Keratinocyte (primary cell): ENCODE results near the gene NDOR1.
"Not testable (repeated sequence)": the region's sequence is repeated elsewhere in the genome, so short reads cannot be mapped to it uniquely, and the experiment has no call there.

Experiments
- CTCF ChIP-seq, 3 experiments: IDR thresholded peaks in 1 of 3; conservative IDR thresholded peaks in 1 of 3; optimal IDR thresholded peaks in 1 of 3; 2 replicates in 2 of 3; 3 replicates in 1 of 3; pipeline versions ENCODE3 to v1.5.1; 2011; ENCODE audit warnings: low read length in 3 of 3, mild to moderate bottlenecking in 3 of 3, moderate library complexity in 2 of 3, control low read depth in 1 of 3, inconsistent platforms in 1 of 3; ENCODE audit not compliant: insufficient read depth in 2 of 3; ENCODE audit errors: extremely low read depth in 1 of 3
- EZH2 ChIP-seq: IDR thresholded peaks from one replicate; pipeline ENCODE4 v1.6.1; 2012; ENCODE audit warnings: inconsistent platforms, mild to moderate bottlenecking, low read length, moderate library complexity

- not testable (repeated sequence) for TF ChIP-seq EZH2; CTCF (optimal IDR thresholded peaks at IDR 0.05 in 1 of 3, IDR thresholded peaks at IDR 0.05 in 1 of 3, conservative IDR thresholded peaks at IDR 0.05 in 1 of 3; ENCODE audit: extremely low read depth in 1 of 3, insufficient read depth in 2 of 3, low read length in 3 of 3)
Observed at GRCh38 chr9:137243266-137243625, 37.7 kb downstream of the NDOR1 start.
